ENCODE measurements around the gene ZNF740. TPM values are rescaled to one million over a fixed set of nuclear protein-coding genes. Genes with fewer than 3 reads are reported as not detected.

Gene ZNF740
- total RNA-seq, 4 donors from 2014 or later: 6.9 to 21.2 (median 9.8) TPM

- DNase-seq: no peak
- H3K27ac ChIP-seq: peak overlapping the region; percentile 97 to 100 (median 99)
- peak overlapping the region in 3 of 4 donors; percentile 69 to 82 (median 74) for H3K4me3 ChIP-seq
- H3K36me3 ChIP-seq: peaks cover 23 to 44% (median 28%) of the 10 kb centered on the region in 3 donors
- WGBS, 2 donors: 30% methylated on average over 11 to 13 of the region's 19 CpGs
- intact Hi-C loops (cut with DNase I): loop anchor here (5.0 kb wide), 1 partner anchor 35 kb away; a partner anchor contains a TSS
- no peaks in the 10 kb centered on the region for H3K27me3 ChIP-seq
- no peaks in the 10 kb centered on the region for H3K9me3 ChIP-seq
- peaks cover 40 to 92% (median 49%) of the 10 kb centered on the region in 3 donors for H3K4me1 ChIP-seq
- TF ChIP-seq POLR2A (IDR thresholded peaks at IDR 0.05): no peak
- no peak for TF ChIP-seq CTCF (IDR thresholded peaks at IDR 0.05)
Observed at GRCh38 chr12:53217051-53217930, 36.8 kb downstream of the ZNF740 start.

- TF ChIP-seq POLR2A (IDR thresholded peaks at IDR 0.05): no peak
- TF ChIP-seq CTCF (IDR thresholded peaks at IDR 0.05): no peak
- peak overlapping the region; percentile 97 to 100 (median 99) for H3K27ac ChIP-seq
- peaks cover 17 to 37% (median 24%) of the 10 kb centered on the region in 3 donors for H3K36me3 ChIP-seq
- H3K4me1 ChIP-seq: peaks cover 46 to 97% (median 55%) of the 10 kb centered on the region in 3 donors
- intact Hi-C loops (cut with DNase I): loop anchor here (5.0 kb wide), 1 partner anchor 34 kb away; a partner anchor contains a TSS
- no peak for DNase-seq
- H3K4me3 ChIP-seq: peak overlapping the region; percentile 56 to 82 (median 72)
- H3K9me3 ChIP-seq: no peaks in the 10 kb centered on the region
- no peaks in the 10 kb centered on the region for H3K27me3 ChIP-seq
- 28 to 33% methylated on average over 1 to 3 of the region's 3 CpGs for WGBS, 2 donors
Observed at GRCh38 chr12:53217931-53218307, 37.4 kb downstream of the ZNF740 start.

GRCh38 chr12:53218551-53219291 lies 38.2 kb downstream of the ZNF740 start:
- no peaks in the 10 kb centered on the region for H3K27me3 ChIP-seq
- WGBS, 2 donors: 19 to 22% methylated on average over 11 to 21 of the region's 30 CpGs
- peaks cover 11 to 29% (median 16%) of the 10 kb centered on the region in 3 donors for H3K36me3 ChIP-seq
- peak overlapping the region; percentile 56 to 82 (median 72) for H3K4me3 ChIP-seq
- DNase-seq: no peak
- intact Hi-C loops (cut with DNase I): loop anchor here (5.0 kb wide), 1 partner anchor 34 kb away; a partner anchor contains a TSS
- H3K4me1 ChIP-seq: peaks cover 49 to 97% (median 63%) of the 10 kb centered on the region in 3 donors
- no peaks in the 10 kb centered on the region for H3K9me3 ChIP-seq
- peak overlapping the region; percentile 97 to 100 (median 99) for H3K27ac ChIP-seq
- no peak for TF ChIP-seq CTCF (IDR thresholded peaks at IDR 0.05)
- no peak for TF ChIP-seq POLR2A (IDR thresholded peaks at IDR 0.05)

- peaks cover 4 to 22% (median 12%) of the 10 kb centered on the region in 3 donors for H3K36me3 ChIP-seq
- TF ChIP-seq POLR2A (IDR thresholded peaks at IDR 0.05) (peak in 1 of 4 donors; percentile 15), CTCF (IDR thresholded peaks at IDR 0.05) (no peak)
- 0 to 2% methylated on average over 13 to 22 of the region's 27 CpGs for WGBS, 2 donors
- H3K4me3 ChIP-seq: peak overlapping the region; percentile 56 to 82 (median 72)
- intact Hi-C loops (cut with DNase I): loop anchor here (5.0 kb wide), 1 partner anchor 33 kb away; a partner anchor contains a TSS
- H3K4me1 ChIP-seq: peaks cover 56 to 97% (median 64%) of the 10 kb centered on the region in 3 donors
- peak overlapping the region; percentile 97 to 100 (median 99) for H3K27ac ChIP-seq
- no peaks in the 10 kb centered on the region for H3K9me3 ChIP-seq
- DNase-seq: no peak
- H3K27me3 ChIP-seq: no peaks in the 10 kb centered on the region
Observed at GRCh38 chr12:53219292-53219955, 38.9 kb downstream of the ZNF740 start.

Data from esophagus squamous epithelium (tissue), 5 donors.